Activated CD4-positive, alpha-beta T cell treated with anti-CD3 and anti-CD28 coated beads, Interleukin-2, amount 10 ng/mL, durations not matched to agents 7 days and 5 days (primary cell): ENCODE measurements around the gene SLC1A3. TPM values are rescaled to one million over a fixed set of nuclear protein-coding genes. Genes with fewer than 3 reads are reported as not detected.

Source experiments
- CTCF ChIA-PET: fragments of 350-600 bp; sonication (Branson Sonifier 250); formaldehyde crosslinking; loops from one replicate; lab custom pipeline; 2021; ENCODE audit warnings: antibody characterized with exemption; lab: Charles Lee
- POLR2A ChIA-PET: fragments of 350-600 bp; sonication (Branson Sonifier 250); formaldehyde crosslinking; loops from one replicate; lab custom pipeline; 2021; ENCODE audit warnings: antibody characterized with exemption; lab: Charles Lee
- DNase-seq: peaks from one replicate; pipeline ENCODE4 v3.0.0-alpha.2; 2020
- H3K27ac Mint-ChIP-seq: one replicate; pipeline ENCODE4 v1.8.0; 2021; ENCODE audit warnings: mild to moderate bottlenecking, moderate library complexity, mixed read lengths
- H3K27me3 Mint-ChIP-seq: one replicate; pipeline ENCODE4 v1.8.0; 2021; ENCODE audit warnings: mixed read lengths
- H3K36me3 Mint-ChIP-seq: one replicate; pipeline ENCODE4 v1.8.0; 2021; ENCODE audit warnings: low read depth, mixed read lengths
- H3K4me1 Mint-ChIP-seq: one replicate; pipeline ENCODE4 v1.8.0; 2021; ENCODE audit warnings: mixed read lengths
- H3K4me3 Mint-ChIP-seq: one replicate; pipeline ENCODE4 v1.8.0; 2021; ENCODE audit warnings: mild to moderate bottlenecking, moderate library complexity, mixed read lengths
- H3K9me3 Mint-ChIP-seq: one replicate; pipeline ENCODE4 v1.8.0; 2021; ENCODE audit warnings: mixed read lengths
- total RNA-seq, 2 experiments: library from RNA; stranded (reverse); gene quantifications; one replicate each; pipeline ENCODE4 v1.2.3, GENCODE V29; 2021

The SLC1A3 gene
- total RNA-seq, 2 experiments from 2014 or later, result not detected

- no peak overlapping the region for H3K4me3 Mint-ChIP-seq
- H3K27me3 Mint-ChIP-seq, result peaks cover 2% of the 10 kb centered on the region
- CTCF ChIA-PET, result interaction anchor here (1.1 kb wide), 1 partner anchor 230 kb away, joined by 3 read pairs; no protein-coding TSS in a partner anchor
These were observed 68.9 kb downstream of the SLC1A3 start for GRCh38 chr5:36675282-36675681.

DNA sequence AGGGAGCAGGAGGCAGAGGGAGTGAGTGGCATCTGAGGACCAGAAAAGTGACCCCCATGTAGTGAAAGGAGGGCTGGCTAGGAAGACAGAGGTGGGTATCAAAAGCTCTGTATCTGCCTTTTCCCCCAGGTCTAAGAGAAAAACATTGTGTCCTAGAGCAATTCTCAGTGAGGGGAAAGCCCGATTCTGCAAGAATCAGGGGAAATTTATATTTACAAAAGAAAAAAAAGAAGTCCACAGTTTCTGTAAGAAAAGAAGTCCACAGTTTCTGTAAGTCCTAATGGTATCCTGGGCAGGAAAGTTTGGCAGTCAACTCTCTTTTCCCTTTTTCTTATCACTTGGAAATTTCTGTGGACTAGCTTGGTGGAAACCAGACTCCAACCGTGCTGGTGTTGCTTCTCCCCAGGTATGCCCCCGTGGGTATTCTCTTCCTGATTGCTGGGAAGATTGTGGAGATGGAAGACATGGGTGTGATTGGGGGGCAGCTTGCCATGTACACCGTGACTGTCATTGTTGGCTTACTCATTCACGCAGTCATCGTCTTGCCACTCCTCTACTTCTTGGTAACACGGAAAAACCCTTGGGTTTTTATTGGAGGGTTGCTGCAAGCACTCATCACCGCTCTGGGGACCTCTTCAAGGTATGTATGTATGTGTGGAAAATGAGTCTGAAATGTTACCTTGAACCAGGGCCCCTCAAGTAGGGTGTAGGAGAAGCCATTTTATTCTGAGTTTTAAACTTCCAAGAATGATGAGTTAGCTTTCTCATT lies 73.0 kb downstream of the SLC1A3 start:
- Mint-ChIP-seq H3K27me3 (peaks cover 2% of the 10 kb centered on the region), H3K4me1 (no peaks in the 10 kb centered on the region), H3K27ac (no peak overlapping the region), H3K4me3 (no peak overlapping the region), H3K36me3 (no peaks in the 10 kb centered on the region), H3K9me3 (no peaks in the 10 kb centered on the region)
- no peak for DNase-seq
- ChIA-PET POLR2A (no interaction called here), CTCF (no interaction called here)

More at GRCh38 chr5:36675282-36675681, 68.9 kb downstream of the SLC1A3 start:
- H3K36me3 Mint-ChIP-seq, result no peaks in the 10 kb centered on the region
- POLR2A ChIA-PET, result no interaction called here
- no peak for DNase-seq
- H3K27ac Mint-ChIP-seq, result no peak overlapping the region
- no peaks in the 10 kb centered on the region for H3K4me1 Mint-ChIP-seq
- no peaks in the 10 kb centered on the region for H3K9me3 Mint-ChIP-seq

DNA sequence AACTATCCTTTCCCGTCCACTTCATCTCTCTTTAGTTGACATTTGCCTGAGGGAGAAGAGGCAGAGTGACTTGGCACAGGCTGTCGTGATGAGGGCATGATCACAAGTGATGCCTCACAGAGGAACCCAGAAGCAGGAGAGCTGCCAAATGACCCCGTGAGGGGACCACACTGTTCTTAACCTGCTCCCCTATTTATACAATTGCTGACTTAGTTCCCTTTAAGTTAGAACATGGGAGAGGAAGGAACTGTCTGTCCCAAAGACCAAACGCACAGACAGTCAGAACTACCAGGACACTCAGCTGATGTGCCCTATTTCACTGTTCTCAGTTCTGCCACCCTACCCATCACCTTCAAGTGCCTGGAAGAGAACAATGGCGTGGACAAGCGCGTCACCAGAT lies 73.7 kb downstream of the SLC1A3 start:
- DNase-seq, result no peak
- no peaks in the 10 kb centered on the region for H3K36me3 Mint-ChIP-seq
- POLR2A ChIA-PET, result no interaction called here
- H3K27me3 Mint-ChIP-seq, result peaks cover 2% of the 10 kb centered on the region
- no peaks in the 10 kb centered on the region for H3K9me3 Mint-ChIP-seq
- H3K27ac Mint-ChIP-seq, result no peak overlapping the region
- CTCF ChIA-PET, result no interaction called here
- no peaks in the 10 kb centered on the region for H3K4me1 Mint-ChIP-seq
- no peak overlapping the region for H3K4me3 Mint-ChIP-seq

DNA sequence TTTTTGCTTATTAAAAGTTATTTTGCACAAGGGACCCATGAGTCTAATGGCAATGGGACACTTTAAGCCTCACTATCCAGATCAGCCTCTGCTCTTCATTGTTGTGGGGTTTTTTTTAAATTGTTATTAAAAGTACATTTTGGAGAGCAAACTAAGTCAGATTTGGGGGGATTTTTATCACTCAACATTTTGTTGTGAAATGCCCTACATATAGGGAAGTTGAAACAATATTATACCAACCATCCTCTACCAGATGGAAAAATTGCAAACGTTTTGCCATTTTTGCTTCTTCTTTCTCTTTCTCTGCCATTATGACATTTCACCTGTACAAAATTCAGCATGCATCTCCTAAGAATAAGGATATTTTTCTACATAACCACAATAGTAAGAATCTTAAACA lies 75.3 kb downstream of the SLC1A3 start:
- ChIA-PET CTCF (no interaction called here), POLR2A (no interaction called here)
- no peak for DNase-seq
- Mint-ChIP-seq H3K27me3 (peaks cover 2% of the 10 kb centered on the region), H3K4me1 (peaks cover 2% of the 10 kb centered on the region), H3K4me3 (no peak overlapping the region), H3K36me3 (no peaks in the 10 kb centered on the region), H3K27ac (no peak overlapping the region), H3K9me3 (no peaks in the 10 kb centered on the region)

GRCh38 chr5:36682499-36682898 lies 76.1 kb downstream of the SLC1A3 start:
- Mint-ChIP-seq H3K27me3 (peaks cover under 1% of the 10 kb centered on the region), H3K4me3 (no peak overlapping the region), H3K4me1 (peaks cover 2% of the 10 kb centered on the region), H3K36me3 (no peaks in the 10 kb centered on the region), H3K9me3 (no peaks in the 10 kb centered on the region), H3K27ac (no peak overlapping the region)
- ChIA-PET POLR2A (no interaction called here), CTCF (interaction anchor here (1.3 kb wide), 1 partner anchor 13 kb away, joined by 3 read pairs; no protein-coding TSS in a partner anchor)
- no peak for DNase-seq

GRCh38 chr5:36683821-36684434 lies 77.5 kb downstream of the SLC1A3 start:
- ChIA-PET POLR2A (no interaction called here), CTCF (no interaction called here)
- H3K9me3 Mint-ChIP-seq, result no peaks in the 10 kb centered on the region
- H3K27ac Mint-ChIP-seq, result no peak overlapping the region
- H3K27me3 Mint-ChIP-seq, result no peaks in the 10 kb centered on the region
- no peak overlapping the region for H3K4me3 Mint-ChIP-seq
- H3K4me1 Mint-ChIP-seq, result peaks cover 2% of the 10 kb centered on the region
- no peaks in the 10 kb centered on the region for H3K36me3 Mint-ChIP-seq
- DNase-seq, result no peak

DNA sequence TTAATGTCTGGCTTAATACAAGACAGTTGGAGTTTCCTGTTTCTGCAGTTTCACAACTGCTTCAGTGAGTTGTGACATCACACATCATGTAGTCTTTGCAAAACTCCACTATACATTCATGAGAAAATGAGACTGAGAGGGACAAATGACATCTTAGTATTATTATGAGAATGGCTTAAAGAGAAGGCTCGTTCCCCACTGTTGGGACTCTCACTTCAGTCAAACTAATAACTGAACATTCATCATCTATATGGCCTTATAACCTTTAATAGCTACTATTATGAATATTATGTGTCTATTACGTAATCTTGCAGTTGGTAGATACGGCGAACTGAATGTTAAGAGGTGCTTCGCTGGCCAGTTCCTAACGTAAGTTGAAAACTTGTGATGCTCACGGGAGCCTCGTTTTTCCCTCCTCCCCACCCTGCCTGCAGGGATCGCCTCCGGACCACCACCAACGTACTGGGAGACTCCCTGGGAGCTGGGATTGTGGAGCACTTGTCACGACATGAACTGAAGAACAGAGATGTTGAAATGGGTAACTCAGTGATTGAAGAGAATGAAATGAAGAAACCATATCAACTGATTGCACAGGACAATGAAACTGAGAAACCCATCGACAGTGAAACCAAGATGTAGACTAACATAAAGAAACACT lies 79.4 kb downstream of the SLC1A3 start:
- H3K4me1 Mint-ChIP-seq, result peaks cover 10% of the 10 kb centered on the region
- no peak overlapping the region for H3K4me3 Mint-ChIP-seq
- H3K36me3 Mint-ChIP-seq, result no peaks in the 10 kb centered on the region
- H3K9me3 Mint-ChIP-seq, result no peaks in the 10 kb centered on the region
- POLR2A ChIA-PET, result no interaction called here
- H3K27ac Mint-ChIP-seq, result no peak overlapping the region
- CTCF ChIA-PET, result interaction anchor here (1.0 kb wide), 1 partner anchor 10 kb away, joined by 4 read pairs; no protein-coding TSS in a partner anchor
- H3K27me3 Mint-ChIP-seq, result peaks cover 2% of the 10 kb centered on the region
- DNase-seq, result no peak

DNA sequence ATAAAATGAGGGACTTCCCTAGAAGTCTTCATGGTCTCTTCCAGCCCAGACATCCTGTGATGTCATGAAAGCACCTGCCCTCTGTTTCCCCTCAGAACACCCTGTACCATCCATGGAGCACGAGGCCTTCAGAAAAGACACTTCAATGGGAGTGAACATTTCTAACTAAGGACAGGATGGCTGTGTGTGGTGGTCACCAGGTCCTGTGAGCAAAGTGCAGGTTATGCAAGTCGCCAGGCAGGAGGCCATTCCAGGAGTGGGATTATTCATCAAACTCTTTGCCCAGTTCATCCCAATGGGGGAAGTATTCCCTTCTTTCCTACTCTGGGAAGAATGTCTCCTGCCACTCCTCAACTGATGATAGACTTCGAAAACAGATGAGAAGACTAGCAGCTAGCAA lies 80.5 kb downstream of the SLC1A3 start:
- Mint-ChIP-seq H3K27ac (no peak overlapping the region), H3K36me3 (no peaks in the 10 kb centered on the region), H3K4me1 (peaks cover 17% of the 10 kb centered on the region), H3K27me3 (peaks cover 9% of the 10 kb centered on the region), H3K9me3 (no peaks in the 10 kb centered on the region), H3K4me3 (no peak overlapping the region)
- POLR2A ChIA-PET, result no interaction called here
- DNase-seq, result no peak
- CTCF ChIA-PET, result no interaction called here

DNA sequence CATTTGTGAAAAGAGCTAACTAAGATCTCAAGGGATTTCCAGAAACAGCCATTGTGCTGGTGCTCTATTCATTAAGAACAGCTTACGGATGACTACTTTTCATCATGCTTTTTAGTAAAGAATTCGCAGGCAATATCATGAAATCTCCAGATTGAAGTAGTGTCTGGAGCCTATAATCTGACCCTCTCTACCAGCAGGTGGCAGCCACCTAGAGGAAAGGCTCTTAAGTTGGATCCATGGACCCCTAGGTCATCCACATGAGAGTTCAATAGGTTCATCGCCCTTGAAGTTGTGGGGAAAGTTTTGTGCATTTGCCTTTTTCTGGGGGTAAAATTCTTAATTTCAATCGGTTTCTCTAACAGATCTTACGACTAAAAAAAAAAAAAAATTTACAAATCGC lies 82.3 kb downstream of the SLC1A3 start:
- ChIA-PET POLR2A (no interaction called here), CTCF (interaction anchor here (2.0 kb wide), 1 partner anchor 12 kb away, joined by 7 read pairs; no protein-coding TSS in a partner anchor)
- Mint-ChIP-seq H3K4me1 (peaks cover 17% of the 10 kb centered on the region), H3K36me3 (no peaks in the 10 kb centered on the region), H3K9me3 (no peaks in the 10 kb centered on the region), H3K27me3 (peaks cover 19% of the 10 kb centered on the region), H3K27ac (no peak overlapping the region), H3K4me3 (no peak overlapping the region)
- no peak for DNase-seq

DNA sequence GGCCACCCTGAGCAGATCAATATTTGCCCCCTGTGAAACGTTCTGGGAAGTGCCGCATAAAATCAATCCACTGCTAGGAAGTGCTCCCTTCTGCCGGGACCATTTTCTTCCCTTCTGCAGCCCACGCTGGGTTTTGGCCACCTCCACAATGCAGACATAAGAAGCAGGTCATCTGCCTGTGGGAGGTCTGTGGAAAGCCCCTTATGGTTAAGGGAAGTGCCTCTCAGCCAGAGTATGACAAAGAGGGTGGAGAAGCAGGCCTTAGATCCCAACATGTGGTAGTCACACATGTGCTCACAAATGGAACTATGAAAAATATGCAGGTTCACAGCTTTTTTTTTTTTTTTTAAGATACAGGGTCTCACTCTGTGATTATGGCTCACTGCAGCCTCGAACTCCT lies 82.8 kb downstream of the SLC1A3 start:
- Mint-ChIP-seq H3K4me1 (peaks cover 17% of the 10 kb centered on the region), H3K4me3 (no peak overlapping the region), H3K36me3 (no peaks in the 10 kb centered on the region), H3K27me3 (peaks cover 19% of the 10 kb centered on the region), H3K9me3 (no peaks in the 10 kb centered on the region), H3K27ac (no peak overlapping the region)
- ChIA-PET POLR2A (no interaction called here), CTCF (interaction anchor here (1.4 to 2.0 kb wide), 3 partner anchors 11 to 180 kb away, joined by 3 to 7 read pairs (median 3); no protein-coding TSS in a partner anchor)
- no peak for DNase-seq

DNA sequence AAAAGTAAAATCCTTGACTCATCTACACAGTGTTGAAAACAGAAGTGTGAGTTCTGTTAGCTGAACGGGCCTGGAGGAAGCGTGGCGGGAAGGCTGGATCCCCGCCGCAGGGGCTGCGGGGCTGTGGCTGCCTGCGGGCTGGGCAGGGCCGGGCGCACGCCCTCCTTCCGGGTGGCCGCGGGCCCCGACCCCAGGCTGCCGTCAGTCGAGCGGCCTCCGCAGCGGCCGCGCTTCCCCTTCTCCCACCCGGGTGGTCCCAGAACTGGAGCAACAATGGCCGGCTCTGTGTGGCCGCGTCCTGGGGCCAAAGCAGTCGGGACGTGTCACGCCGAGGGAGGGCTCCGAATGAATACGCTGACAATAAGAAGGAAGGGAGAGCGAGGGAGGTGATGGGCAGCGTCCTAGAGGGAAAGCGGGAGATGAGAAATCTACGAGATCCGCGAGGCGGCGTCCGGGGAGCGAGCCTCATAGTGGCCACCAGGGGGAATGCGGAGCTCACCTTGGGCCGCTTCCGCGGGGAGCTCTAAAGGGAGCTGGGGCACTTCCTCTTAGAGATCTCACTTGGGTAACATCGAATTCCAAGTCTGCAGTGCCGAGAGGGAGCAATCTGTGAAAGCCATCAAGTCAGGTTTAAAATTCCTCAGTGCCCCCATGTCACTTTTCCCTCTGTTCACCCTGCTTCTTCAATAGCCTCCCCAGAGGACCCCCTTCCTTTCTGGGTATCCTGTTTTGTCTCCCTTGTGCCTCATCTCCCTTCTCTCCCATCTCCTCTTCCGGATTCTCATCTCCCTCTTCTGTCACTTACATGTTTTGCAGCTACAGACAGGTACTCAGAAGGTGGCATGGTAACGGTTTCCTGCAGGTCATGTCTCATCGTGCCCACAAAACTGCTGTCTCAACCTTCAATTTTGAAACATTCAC lies 83.9 kb downstream of the SLC1A3 start:
- POLR2A ChIA-PET, result interaction anchor here (0.6 to 1.0 kb wide), 2 partner anchors 108 to 448 kb away, joined by 3 to 5 read pairs; partner anchors contain the start of gene NADK2
- peak overlapping the region; percentile 72 for H3K4me3 Mint-ChIP-seq
- peak; percentile 66 for DNase-seq
- peaks cover 17% of the 10 kb centered on the region for H3K4me1 Mint-ChIP-seq
- peak overlapping the region; percentile 32 for H3K27ac Mint-ChIP-seq
- CTCF ChIA-PET, result interaction anchor here (0.5 to 2.0 kb wide), 10 partner anchors 10 to 636 kb away, joined by 3 to 7 read pairs (median 3); partner anchors contain the start of genes LMBRD2 and SKP2
- H3K9me3 Mint-ChIP-seq, result no peaks in the 10 kb centered on the region
- H3K36me3 Mint-ChIP-seq, result no peaks in the 10 kb centered on the region
- peaks cover 19% of the 10 kb centered on the region for H3K27me3 Mint-ChIP-seq

- no peak for DNase-seq
- Mint-ChIP-seq H3K9me3 (no peaks in the 10 kb centered on the region), H3K4me1 (peaks cover 16% of the 10 kb centered on the region), H3K36me3 (no peaks in the 10 kb centered on the region), H3K27ac (no peak overlapping the region), H3K27me3 (peaks cover 19% of the 10 kb centered on the region), H3K4me3 (no peak overlapping the region)
- ChIA-PET POLR2A (no interaction called here), CTCF (interaction anchor here (0.7 to 1.0 kb wide), 2 partner anchors 415 to 540 kb away, joined by 3 read pairs; partner anchors contain the start of genes LMBRD2 and SKP2)
These were observed 84.8 kb downstream of the SLC1A3 start for GRCh38 chr5:36691226-36691625.
